ENCODE results near the gene THTPA. TPM values are rescaled to one million over a fixed set of nuclear protein-coding genes. Genes with fewer than 3 reads are reported as not detected.

Gene THTPA
- total and polyA plus RNA-seq, 2 of the 13 experiments (the other 11 are each of a cell fraction or from before 2014, with no cell fraction given), result 7.4 to 8.7 TPM

DNA sequence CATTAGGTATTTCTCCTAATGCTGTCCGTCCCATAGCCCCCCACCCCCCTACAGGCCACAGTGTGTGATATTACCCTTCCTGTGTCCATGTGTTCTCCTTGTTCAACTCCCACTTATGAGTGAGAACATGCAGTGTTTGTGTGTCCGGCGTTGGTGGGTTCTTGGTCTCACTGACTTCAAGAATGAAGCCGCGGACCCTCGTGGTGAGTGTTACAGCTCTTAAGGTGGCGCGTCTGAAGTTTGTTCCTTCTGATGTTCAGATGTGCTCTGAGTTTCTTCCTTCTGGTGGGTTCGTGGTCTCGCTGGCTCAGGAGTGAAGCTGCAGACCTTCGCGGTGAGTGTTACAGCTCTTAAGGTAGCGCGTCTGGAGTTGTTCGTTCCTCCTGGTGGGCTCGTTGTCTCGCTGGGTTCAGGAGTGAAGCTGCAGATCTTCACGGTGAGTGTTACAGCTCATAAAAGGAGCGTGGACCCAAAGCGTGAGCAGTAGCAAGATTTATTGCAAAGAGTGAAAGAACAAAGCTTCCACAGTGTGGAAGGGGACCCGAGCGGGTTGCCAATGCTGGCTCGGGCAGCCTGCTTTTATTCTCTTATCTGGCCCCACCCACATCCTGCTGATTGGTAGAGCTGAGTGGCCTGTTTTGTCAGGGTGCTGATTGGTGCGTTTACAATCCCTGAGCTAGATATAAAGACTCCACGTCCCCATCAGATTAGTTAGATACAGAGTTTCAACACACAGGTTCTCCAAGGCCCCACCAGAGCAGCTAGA is 27.9 kb downstream of the THTPA start (continued):
- TF ChIP-seq ZNF724P (CRISPR knock-in tag; IDR thresholded peaks at IDR 0.05; ENCODE audit: borderline replicate concordance) (peak; percentile 90; the same call in 1 of the 2 replicates), ZNF34 (CRISPR knock-in tag; IDR thresholded peaks at IDR 0.05; ENCODE audit: borderline replicate concordance) (peak; percentile 47; the same call in 1 of the 2 replicates), ZNF460 (CRISPR knock-in tag; IDR thresholded peaks at IDR 0.05; ENCODE audit: borderline replicate concordance) (peak; percentile 45; the same call in 1 of the 2 replicates), ZNF570 (CRISPR knock-in tag; IDR thresholded peaks at IDR 0.05; ENCODE audit: borderline replicate concordance) (peak; percentile 75), SOX6 (IDR thresholded peaks at IDR 0.05) (0 out of 2 replicates have a peak, but pooled peaks have one; percentile 22), SOX6 (CRISPR knock-in tag; IDR thresholded peaks at IDR 0.05) (peak; percentile 78; the same call in 1 of the 2 replicates), ZNF264 (CRISPR knock-in tag; IDR thresholded peaks at IDR 0.05) (peak; percentile 82), SOX5 (CRISPR knock-in tag; IDR thresholded peaks at IDR 0.05; ENCODE audit: borderline replicate concordance) (peak; percentile 60), ZSCAN22 (CRISPR knock-in tag; IDR thresholded peaks at IDR 0.05) (peak; percentile 76; the same call in 1 of the 2 replicates), ZNF567 (CRISPR knock-in tag; IDR thresholded peaks at IDR 0.05; ENCODE audit: borderline replicate concordance) (peak; percentile 84; the same call in 1 of the 2 replicates), WIZ (CRISPR knock-in tag; IDR thresholded peaks at IDR 0.05) (peak; percentile 80; the same call in 1 of the 2 replicates), ZNF235 (CRISPR knock-in tag; IDR thresholded peaks at IDR 0.05; ENCODE audit: borderline replicate concordance) (peak; percentile 79; the same call in 1 of the 2 replicates), HOXA9 (CRISPR knock-in tag; IDR thresholded peaks at IDR 0.05; ENCODE audit: borderline replicate concordance) (peak; percentile 95; the same call in 1 of the 2 replicates), KDM1A (CRISPR knock-in tag; IDR thresholded peaks at IDR 0.05) (peak; percentile 88; the same call in 1 of the 2 replicates), ZNF274 (CRISPR knock-in tag; IDR thresholded peaks at IDR 0.05) (peak; percentile 95; the same call in 1 of the 2 replicates), FOXO1 (CRISPR knock-in tag; IDR thresholded peaks at IDR 0.05) (peak; percentile 88), ARNT2 (CRISPR knock-in tag; IDR thresholded peaks at IDR 0.05; ENCODE audit: low read depth) (peak; percentile 89; the same call in 1 of the 2 replicates), ZNF263 (CRISPR knock-in tag; IDR thresholded peaks at IDR 0.05) (peak; percentile 69; the same call in 1 of the 2 replicates), FOSL2 (CRISPR knock-in tag; IDR thresholded peaks at IDR 0.05) (peak; percentile 61; the same call in 1 of the 2 replicates), NFKBIZ (CRISPR knock-in tag; IDR thresholded peaks at IDR 0.05) (peak; percentile 88; the same call in 1 of the 2 replicates), TOPORS (CRISPR knock-in tag; IDR thresholded peaks at IDR 0.05) (peak; percentile 97), ZNF619 (CRISPR knock-in tag; IDR thresholded peaks at IDR 0.05) (peak; percentile 95), ZKSCAN8 (CRISPR knock-in tag; IDR thresholded peaks at IDR 0.05; ENCODE audit: borderline replicate concordance) (peak; percentile 95), ZNF550 (CRISPR knock-in tag; IDR thresholded peaks at IDR 0.05; ENCODE audit: borderline replicate concordance) (peak; percentile 94; the same call in 1 of the 2 replicates)
- TF ChIP-seq, protein P1, sequence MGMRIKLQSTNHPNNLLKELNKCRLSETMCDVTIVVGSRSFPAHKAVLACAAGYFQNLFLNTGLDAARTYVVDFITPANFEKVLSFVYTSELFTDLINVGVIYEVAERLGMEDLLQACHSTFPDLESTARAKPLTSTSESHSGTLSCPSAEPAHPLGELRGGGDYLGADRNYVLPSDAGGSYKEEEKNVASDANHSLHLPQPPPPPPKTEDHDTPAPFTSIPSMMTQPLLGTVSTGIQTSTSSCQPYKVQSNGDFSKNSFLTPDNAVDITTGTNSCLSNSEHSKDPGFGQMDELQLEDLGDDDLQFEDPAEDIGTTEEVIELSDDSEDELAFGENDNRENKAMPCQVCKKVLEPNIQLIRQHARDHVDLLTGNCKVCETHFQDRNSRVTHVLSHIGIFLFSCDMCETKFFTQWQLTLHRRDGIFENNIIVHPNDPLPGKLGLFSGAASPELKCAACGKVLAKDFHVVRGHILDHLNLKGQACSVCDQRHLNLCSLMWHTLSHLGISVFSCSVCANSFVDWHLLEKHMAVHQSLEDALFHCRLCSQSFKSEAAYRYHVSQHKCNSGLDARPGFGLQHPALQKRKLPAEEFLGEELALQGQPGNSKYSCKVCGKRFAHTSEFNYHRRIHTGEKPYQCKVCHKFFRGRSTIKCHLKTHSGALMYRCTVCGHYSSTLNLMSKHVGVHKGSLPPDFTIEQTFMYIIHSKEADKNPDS (CRISPR knock-in tag; IDR thresholded peaks at IDR 0.05), result peak; percentile 90
- TF ChIP-seq, protein P2, sequence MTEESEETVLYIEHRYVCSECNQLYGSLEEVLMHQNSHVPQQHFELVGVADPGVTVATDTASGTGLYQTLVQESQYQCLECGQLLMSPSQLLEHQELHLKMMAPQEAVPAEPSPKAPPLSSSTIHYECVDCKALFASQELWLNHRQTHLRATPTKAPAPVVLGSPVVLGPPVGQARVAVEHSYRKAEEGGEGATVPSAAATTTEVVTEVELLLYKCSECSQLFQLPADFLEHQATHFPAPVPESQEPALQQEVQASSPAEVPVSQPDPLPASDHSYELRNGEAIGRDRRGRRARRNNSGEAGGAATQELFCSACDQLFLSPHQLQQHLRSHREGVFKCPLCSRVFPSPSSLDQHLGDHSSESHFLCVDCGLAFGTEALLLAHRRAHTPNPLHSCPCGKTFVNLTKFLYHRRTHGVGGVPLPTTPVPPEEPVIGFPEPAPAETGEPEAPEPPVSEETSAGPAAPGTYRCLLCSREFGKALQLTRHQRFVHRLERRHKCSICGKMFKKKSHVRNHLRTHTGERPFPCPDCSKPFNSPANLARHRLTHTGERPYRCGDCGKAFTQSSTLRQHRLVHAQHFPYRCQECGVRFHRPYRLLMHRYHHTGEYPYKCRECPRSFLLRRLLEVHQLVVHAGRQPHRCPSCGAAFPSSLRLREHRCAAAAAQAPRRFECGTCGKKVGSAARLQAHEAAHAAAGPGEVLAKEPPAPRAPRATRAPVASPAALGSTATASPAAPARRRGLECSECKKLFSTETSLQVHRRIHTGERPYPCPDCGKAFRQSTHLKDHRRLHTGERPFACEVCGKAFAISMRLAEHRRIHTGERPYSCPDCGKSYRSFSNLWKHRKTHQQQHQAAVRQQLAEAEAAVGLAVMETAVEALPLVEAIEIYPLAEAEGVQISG (CRISPR knock-in tag; IDR thresholded peaks at IDR 0.05), result peak; percentile 85; the same call in 1 of the 2 replicates

Data from HepG2 (cell line).